SU-DHL-6 (cell line): ENCODE data around the gene RAP1GAP2.

Experiments used
- H2AFZ ChIP-seq: fragments of 200-600 bp; sonication (generic); 2 replicates; pipeline ENCODE4 v1.6.1; 2014; ENCODE audit warnings: low read depth, mild to moderate bottlenecking, moderate library complexity, mixed read lengths, antibody characterized with exemption, low read length; ENCODE audit not compliant: severe bottlenecking
- H3F3A ChIP-seq: fragments of 200-600 bp; shearing (Covaris generic); 2 replicates; pipeline ENCODE4 v1.6.0; 2016; ENCODE audit warnings: antibody characterized with exemption, mild to moderate bottlenecking; ENCODE audit not compliant: insufficient read depth
- H3K27ac ChIP-seq: fragments of 200-600 bp; sonication (generic); 2 replicates; pipeline ENCODE4 v1.5.1; 2016; ENCODE audit warnings: low read depth, mild to moderate bottlenecking, low read length, moderate library complexity, mixed read lengths
- H3K27me3 ChIP-seq: fragments of 200-600 bp; sonication (generic), shearing (Covaris generic); 2 replicates; pipeline ENCODE4 v1.6.0; 2014; ENCODE audit warnings: mild to moderate bottlenecking, low read length
- H3K36me3 ChIP-seq: fragments of 200-600 bp; sonication (generic); 2 replicates; pipeline ENCODE4 v1.6.1; 2014; ENCODE audit warnings: mild to moderate bottlenecking, low read length, mixed read lengths
- H3K4me2 ChIP-seq: fragments of 300-600, 200-600 bp; shearing (Covaris generic), sonication (generic); 2 replicates; pipeline ENCODE4 v1.6.0; 2014; ENCODE audit warnings: low read length, low read depth, mild to moderate bottlenecking; ENCODE audit not compliant: poor library complexity, severe bottlenecking
- H3K4me3 ChIP-seq: fragments of 200-600 bp; sonication (generic); 2 replicates; pipeline ENCODE4 v1.5.1; 2014; ENCODE audit warnings: antibody characterized with exemption, low read length, mild to moderate bottlenecking, mixed read lengths; ENCODE audit not compliant: insufficient read depth, poor library complexity, severe bottlenecking
- H3K79me2 ChIP-seq: fragments of 200-600 bp; sonication (generic); 2 replicates; pipeline ENCODE4 v1.6.1; 2014; ENCODE audit warnings: mild to moderate bottlenecking, low read length, moderate library complexity; ENCODE audit not compliant: insufficient read depth
- H3K9ac ChIP-seq: fragments of 200-600 bp; sonication (generic); 2 replicates; pipeline ENCODE4 v1.7.0; 2014; ENCODE audit warnings: mild to moderate bottlenecking, low read length
- H3K9me2 ChIP-seq: fragments of 200-600 bp; sonication (generic); replicated peaks from 2 replicates; pipeline ENCODE4 v1.6.1; 2014; ENCODE audit warnings: low read length; ENCODE audit not compliant: insufficient read depth
- H3K9me3 ChIP-seq: fragments of 200-600 bp; sonication (generic); 2 replicates; pipeline ENCODE4 v1.6.1; 2014; ENCODE audit warnings: low read length, mixed read lengths; ENCODE audit not compliant: insufficient read depth
- H4K20me1 ChIP-seq: fragments of 200-600 bp; sonication (generic); 2 replicates; pipeline ENCODE4 v1.6.1; 2014; ENCODE audit warnings: low read depth, mild to moderate bottlenecking, antibody characterized with exemption, low read length, moderate library complexity, mixed read lengths
- EZH2phosphoT487 ChIP-seq: fragments of 200-600 bp; sonication (generic), shearing (Covaris generic); conservative IDR thresholded peaks from 2 replicates; pipeline ENCODE4 v1.6.1; 2018; ENCODE audit warnings: mild to moderate bottlenecking, antibody characterized with exemption, low read length, moderate library complexity, mixed read lengths
- TF ChIP-seq, protein P1 (sequence below): fragments of 200-600 bp; sonication (generic); IDR thresholded peaks from one replicate; pipeline ENCODE4 v1.5.1; 2017; ENCODE audit warnings: antibody characterized with exemption, mild to moderate bottlenecking, low read length, moderate library complexity; ENCODE audit not compliant: insufficient read depth, poor library complexity, severe bottlenecking

RAP1GAP2 gene

GRCh38 chr17:2792366-2793169 is 3.7 kb upstream of the RAP1GAP2 start:
- no peaks in the 10 kb centered on the region for H4K20me1 ChIP-seq
- no peak overlapping the region for H3K9ac ChIP-seq
- TF ChIP-seq EZH2phosphoT487: no peak
- TF ChIP-seq, protein P1, sequence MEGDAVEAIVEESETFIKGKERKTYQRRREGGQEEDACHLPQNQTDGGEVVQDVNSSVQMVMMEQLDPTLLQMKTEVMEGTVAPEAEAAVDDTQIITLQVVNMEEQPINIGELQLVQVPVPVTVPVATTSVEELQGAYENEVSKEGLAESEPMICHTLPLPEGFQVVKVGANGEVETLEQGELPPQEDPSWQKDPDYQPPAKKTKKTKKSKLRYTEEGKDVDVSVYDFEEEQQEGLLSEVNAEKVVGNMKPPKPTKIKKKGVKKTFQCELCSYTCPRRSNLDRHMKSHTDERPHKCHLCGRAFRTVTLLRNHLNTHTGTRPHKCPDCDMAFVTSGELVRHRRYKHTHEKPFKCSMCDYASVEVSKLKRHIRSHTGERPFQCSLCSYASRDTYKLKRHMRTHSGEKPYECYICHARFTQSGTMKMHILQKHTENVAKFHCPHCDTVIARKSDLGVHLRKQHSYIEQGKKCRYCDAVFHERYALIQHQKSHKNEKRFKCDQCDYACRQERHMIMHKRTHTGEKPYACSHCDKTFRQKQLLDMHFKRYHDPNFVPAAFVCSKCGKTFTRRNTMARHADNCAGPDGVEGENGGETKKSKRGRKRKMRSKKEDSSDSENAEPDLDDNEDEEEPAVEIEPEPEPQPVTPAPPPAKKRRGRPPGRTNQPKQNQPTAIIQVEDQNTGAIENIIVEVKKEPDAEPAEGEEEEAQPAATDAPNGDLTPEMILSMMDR: no peak
- no peaks in the 10 kb centered on the region for H3K79me2 ChIP-seq
- H3K4me3 ChIP-seq: no peak overlapping the region
- H3F3A ChIP-seq: no peaks in the 10 kb centered on the region
- H3K9me3 ChIP-seq: no peaks in the 10 kb centered on the region
- H3K4me2 ChIP-seq: no peak overlapping the region
- no peak overlapping the region for H3K27ac ChIP-seq
- H2AFZ ChIP-seq: no peak overlapping the region
- no peaks in the 10 kb centered on the region for H3K36me3 ChIP-seq
- H3K27me3 ChIP-seq: no peaks in the 10 kb centered on the region
- H3K9me2 ChIP-seq: no peaks in the 10 kb centered on the region

- Histone ChIP-seq H3K9me3 (no peaks in the 10 kb centered on the region), H3K4me2 (no peak overlapping the region), H3K9ac (no peak overlapping the region), H3K9me2 (no peaks in the 10 kb centered on the region), H4K20me1 (no peaks in the 10 kb centered on the region), H3K4me3 (no peak overlapping the region), H3K27ac (no peak overlapping the region), H3K79me2 (no peaks in the 10 kb centered on the region), H3K27me3 (no peaks in the 10 kb centered on the region), H2AFZ (no peak overlapping the region), H3K36me3 (no peaks in the 10 kb centered on the region), H3F3A (no peaks in the 10 kb centered on the region)
- TF ChIP-seq EZH2phosphoT487: no peak
- TF ChIP-seq, protein P1: no peak
Observed at GRCh38 chr17:2794111-2794803, 2.0 kb upstream of the RAP1GAP2 start.

DNA sequence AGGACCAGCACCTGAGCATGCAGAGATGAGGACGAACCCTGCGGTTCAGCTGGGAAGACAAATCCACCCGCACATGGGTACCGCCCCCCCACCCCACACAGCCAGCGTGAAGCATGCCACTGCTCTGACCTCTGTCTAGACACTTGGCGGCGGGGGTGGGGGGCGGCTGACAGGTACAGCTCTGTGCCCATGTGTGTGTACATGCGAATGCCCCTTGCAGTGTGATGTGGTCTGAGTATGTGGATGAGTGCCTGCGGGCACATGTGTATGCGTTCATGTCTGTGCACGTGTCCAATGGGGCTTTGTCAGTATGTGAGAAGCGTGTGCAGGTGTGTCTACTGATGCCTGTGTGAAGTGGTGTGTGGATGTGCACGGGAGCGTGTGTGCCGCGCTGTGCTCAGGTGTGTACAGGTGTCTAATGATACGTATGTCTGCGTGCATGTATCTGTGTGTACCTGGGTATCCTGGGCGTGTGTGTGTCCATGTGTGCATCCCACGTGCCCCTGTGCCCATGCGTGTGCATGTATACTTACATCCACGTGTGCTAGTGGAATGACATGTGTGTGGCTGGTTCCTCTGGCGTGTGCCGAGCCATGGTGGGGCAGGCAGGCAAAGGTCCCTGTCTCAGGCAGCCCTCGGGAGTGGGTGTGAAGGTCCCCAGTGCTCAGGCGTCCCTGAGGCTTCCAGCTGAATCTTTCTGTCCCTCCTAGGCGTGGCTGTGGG is 636 bp upstream of the RAP1GAP2 start:
- no peak overlapping the region for H2AFZ ChIP-seq
- no peaks in the 10 kb centered on the region for H3K9me3 ChIP-seq
- no peak overlapping the region for H3K4me2 ChIP-seq
- H3K27me3 ChIP-seq: no peaks in the 10 kb centered on the region
- no peaks in the 10 kb centered on the region for H3F3A ChIP-seq
- H3K27ac ChIP-seq: no peak overlapping the region
- H4K20me1 ChIP-seq: no peaks in the 10 kb centered on the region
- no peaks in the 10 kb centered on the region for H3K36me3 ChIP-seq
- TF ChIP-seq, protein P1: no peak
- TF ChIP-seq EZH2phosphoT487: no peak
- no peak overlapping the region for H3K4me3 ChIP-seq
- H3K9me2 ChIP-seq: no peaks in the 10 kb centered on the region
- H3K9ac ChIP-seq: no peak overlapping the region
- H3K79me2 ChIP-seq: no peaks in the 10 kb centered on the region
